ENCODE results near the gene LENG8. TPM values are rescaled to one million over a fixed set of nuclear protein-coding genes. Genes with fewer than 3 reads are reported as not detected.
"Not testable (repeated sequence)": the region's sequence is repeated elsewhere in the genome, so short reads cannot be mapped to it uniquely, and the experiment has no call there.

LENG8 gene
- total RNA-seq, 3 donors from 2014 or later = 157 to 214 (median 199) TPM

DNA sequence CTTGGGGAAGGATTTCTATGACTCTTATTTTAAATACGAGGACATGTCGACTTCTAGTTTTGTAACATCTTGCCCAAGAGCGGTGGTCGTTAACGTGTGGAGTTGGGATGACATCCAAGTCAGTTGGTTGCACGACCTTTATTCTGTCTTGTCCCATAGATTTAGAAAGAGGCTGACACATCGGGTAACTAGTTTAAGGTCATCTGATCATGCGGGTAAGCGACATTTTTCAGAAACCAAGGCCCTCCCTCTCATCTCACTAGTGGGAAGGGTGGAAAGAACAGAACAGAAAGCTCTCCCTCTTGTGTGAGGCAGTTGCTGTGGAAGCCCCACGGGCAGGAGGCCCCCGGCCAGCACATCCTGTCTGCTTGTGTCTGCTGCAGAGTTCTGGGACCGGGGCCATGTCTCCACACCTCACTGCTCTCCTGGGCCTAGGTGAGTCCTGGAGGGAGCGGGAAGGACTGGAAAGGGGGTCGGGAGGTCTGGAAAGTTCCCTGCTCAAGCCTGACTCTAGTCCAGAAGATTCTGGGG, 53.6 kb downstream of the LENG8 start, which contains the start of gene LAIR2:
LAIR2 (plus strand) TSS at position 314 of the 531 bp plus-strand sequence; CDS start at position 402, 88 bp downstream.
- H3K9me3 ChIP-seq = no peaks in the 10 kb centered on the region
- no peak within 1 kb of the TSS for H3K4me3 ChIP-seq
- H3K36me3 ChIP-seq (ENCODE audit: low read depth) = no peaks in the 10 kb centered on the region
- TF ChIP-seq, protein P1, sequence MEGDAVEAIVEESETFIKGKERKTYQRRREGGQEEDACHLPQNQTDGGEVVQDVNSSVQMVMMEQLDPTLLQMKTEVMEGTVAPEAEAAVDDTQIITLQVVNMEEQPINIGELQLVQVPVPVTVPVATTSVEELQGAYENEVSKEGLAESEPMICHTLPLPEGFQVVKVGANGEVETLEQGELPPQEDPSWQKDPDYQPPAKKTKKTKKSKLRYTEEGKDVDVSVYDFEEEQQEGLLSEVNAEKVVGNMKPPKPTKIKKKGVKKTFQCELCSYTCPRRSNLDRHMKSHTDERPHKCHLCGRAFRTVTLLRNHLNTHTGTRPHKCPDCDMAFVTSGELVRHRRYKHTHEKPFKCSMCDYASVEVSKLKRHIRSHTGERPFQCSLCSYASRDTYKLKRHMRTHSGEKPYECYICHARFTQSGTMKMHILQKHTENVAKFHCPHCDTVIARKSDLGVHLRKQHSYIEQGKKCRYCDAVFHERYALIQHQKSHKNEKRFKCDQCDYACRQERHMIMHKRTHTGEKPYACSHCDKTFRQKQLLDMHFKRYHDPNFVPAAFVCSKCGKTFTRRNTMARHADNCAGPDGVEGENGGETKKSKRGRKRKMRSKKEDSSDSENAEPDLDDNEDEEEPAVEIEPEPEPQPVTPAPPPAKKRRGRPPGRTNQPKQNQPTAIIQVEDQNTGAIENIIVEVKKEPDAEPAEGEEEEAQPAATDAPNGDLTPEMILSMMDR (IDR thresholded peaks at IDR 0.05) = no peak
- no peaks in the 10 kb centered on the region for H3K4me1 ChIP-seq (ENCODE audit: low read depth)
- no peak for DNase-seq
- no peak for ATAC-seq
- intact Hi-C loops (cut with DNase I, micrococcal nuclease) = no loop called here

DNA sequence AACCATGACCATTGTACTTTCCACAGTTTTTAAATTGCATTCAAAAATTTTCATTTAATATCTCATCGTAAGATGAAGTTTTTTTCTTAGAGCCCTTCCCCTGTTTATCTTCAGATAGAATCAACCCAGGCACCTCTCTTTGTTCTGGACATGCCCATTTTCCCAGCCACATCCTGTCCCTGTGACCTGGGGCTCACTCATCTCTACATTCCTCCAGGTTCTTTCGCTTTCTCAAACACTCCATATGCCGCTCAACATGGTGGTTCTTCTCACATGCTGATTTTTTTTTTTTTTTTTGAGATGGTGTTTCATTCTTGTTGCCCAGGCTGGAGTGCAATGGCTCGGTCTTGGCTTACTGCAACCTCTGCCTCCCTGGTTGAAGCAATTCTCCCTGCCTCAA, 56.5 kb downstream of the LENG8 start:
- H3K9me3 ChIP-seq; ATAC-seq; intact Hi-C loops (cut with DNase I, micrococcal nuclease); H3K4me1 ChIP-seq (ENCODE audit: low read depth); H3K36me3 ChIP-seq (ENCODE audit: low read depth); DNase-seq; H3K4me3 ChIP-seq: not testable (repeated sequence)

DNA sequence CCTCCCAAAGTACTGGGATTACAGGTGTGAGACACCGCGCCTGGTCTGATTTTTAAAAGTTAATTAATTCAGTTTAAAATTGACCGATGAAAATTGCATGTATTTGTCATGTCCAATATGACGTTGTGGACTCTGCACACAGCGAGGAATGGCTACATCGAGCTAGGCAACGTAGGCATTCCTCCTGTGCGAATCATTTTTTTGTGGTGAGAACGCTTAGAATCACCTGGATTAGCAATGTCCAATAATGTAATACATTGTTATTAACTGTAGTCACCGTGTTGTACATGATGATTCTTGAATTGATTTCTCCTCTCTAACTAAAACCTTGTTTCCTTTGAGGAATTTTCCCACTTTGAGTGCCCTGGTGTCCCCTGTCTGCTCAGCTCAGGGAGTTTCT, 57.1 kb downstream of the LENG8 start:
- TF ChIP-seq, protein P1 (IDR thresholded peaks at IDR 0.05) = no peak
- ATAC-seq (no peak), DNase-seq (no peak)
- intact Hi-C loops (cut with DNase I, micrococcal nuclease) = no loop called here
- H3K9me3 ChIP-seq = no peaks in the 10 kb centered on the region
- no peak overlapping the region for H3K4me3 ChIP-seq
- H3K4me1 ChIP-seq (ENCODE audit: low read depth) = no peaks in the 10 kb centered on the region
- H3K36me3 ChIP-seq (ENCODE audit: low read depth) = no peaks in the 10 kb centered on the region

DNA sequence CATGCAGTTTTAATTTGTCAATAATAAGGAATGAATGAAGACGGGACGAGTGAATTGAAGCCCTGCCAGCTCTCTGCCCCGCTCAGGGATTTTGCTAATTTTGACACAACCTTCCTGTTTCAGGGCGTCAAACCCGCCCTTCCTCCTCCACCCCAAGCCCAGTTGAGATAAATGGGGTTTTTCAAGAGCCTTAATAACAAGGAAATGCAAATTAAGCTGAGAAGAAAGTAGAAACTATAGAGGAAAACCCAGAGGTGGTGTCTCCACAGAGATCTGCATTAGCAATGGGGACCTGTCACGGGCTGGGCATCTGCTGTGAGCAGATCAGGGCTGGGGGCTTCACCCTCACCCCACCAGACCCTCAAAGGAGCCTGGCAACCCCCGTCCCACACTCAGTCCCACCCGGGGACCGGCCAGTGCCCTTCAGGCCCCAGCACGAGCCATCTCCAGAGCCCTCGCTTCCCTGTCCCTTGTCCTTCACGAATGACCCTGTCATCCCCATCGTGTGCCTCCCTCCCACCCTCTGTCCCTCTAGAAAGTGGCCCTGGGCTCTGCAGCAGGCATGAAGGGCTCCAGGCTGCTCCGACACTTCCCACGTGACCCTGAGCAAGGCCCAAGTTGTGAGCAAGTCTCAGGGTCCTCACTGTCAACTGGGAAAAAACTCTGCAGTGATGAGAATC, 58.2 kb downstream of the LENG8 start:
- DNase-seq; H3K4me3 ChIP-seq; H3K36me3 ChIP-seq (ENCODE audit: low read depth); H3K9me3 ChIP-seq; H3K4me1 ChIP-seq (ENCODE audit: low read depth); intact Hi-C loops (cut with DNase I, micrococcal nuclease): not testable (repeated sequence)
- ATAC-seq = peak; percentile 14

DNA sequence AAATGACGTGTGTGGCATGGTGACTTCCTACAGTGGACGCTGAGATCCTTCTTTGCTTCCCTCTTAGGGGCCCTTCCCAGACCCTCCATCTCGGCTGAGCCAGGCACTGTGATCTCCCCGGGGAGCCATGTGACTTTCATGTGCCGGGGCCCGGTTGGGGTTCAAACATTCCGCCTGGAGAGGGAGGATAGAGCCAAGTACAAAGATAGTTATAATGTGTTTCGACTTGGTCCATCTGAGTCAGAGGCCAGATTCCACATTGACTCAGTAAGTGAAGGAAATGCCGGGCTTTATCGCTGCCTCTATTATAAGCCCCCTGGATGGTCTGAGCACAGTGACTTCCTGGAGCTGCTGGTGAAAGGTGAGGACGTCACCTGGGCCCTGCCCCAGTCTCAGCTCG, 58.8 kb downstream of the LENG8 start:
- Histone ChIP-seq H3K36me3 (ENCODE audit: low read depth) (no peaks in the 10 kb centered on the region), H3K9me3 (no peaks in the 10 kb centered on the region), H3K4me1 (ENCODE audit: low read depth) (no peaks in the 10 kb centered on the region), H3K4me3 (no peak overlapping the region)
- intact Hi-C loops (cut with DNase I, micrococcal nuclease) = no loop called here
- no peak for ATAC-seq
- no peak for DNase-seq
- TF ChIP-seq, protein P1 (IDR thresholded peaks at IDR 0.05) = no peak

DNA sequence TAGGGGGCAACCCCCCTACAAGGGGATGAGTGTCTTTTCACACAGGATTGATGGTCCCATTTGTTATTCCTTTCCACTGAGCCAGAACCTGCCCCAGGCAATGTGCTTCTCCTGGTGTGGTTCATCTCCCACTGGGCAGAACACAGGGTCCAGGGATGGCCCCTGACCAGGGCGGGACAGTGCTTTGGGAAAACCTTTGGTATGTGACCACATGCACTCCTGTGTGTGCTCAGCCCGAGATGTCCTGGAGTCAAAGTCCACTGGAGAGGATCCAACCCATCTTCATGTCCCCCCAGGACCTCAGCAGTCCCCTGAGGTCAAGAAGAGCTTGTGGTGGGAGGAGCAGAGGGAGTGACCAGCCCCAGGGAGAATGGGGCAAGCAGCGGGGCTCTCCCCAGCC, 59.5 kb downstream of the LENG8 start:
- ATAC-seq; H3K9me3 ChIP-seq; H3K4me1 ChIP-seq (ENCODE audit: low read depth); intact Hi-C loops (cut with DNase I, micrococcal nuclease); DNase-seq; H3K4me3 ChIP-seq; H3K36me3 ChIP-seq (ENCODE audit: low read depth): not testable (repeated sequence)

DNA sequence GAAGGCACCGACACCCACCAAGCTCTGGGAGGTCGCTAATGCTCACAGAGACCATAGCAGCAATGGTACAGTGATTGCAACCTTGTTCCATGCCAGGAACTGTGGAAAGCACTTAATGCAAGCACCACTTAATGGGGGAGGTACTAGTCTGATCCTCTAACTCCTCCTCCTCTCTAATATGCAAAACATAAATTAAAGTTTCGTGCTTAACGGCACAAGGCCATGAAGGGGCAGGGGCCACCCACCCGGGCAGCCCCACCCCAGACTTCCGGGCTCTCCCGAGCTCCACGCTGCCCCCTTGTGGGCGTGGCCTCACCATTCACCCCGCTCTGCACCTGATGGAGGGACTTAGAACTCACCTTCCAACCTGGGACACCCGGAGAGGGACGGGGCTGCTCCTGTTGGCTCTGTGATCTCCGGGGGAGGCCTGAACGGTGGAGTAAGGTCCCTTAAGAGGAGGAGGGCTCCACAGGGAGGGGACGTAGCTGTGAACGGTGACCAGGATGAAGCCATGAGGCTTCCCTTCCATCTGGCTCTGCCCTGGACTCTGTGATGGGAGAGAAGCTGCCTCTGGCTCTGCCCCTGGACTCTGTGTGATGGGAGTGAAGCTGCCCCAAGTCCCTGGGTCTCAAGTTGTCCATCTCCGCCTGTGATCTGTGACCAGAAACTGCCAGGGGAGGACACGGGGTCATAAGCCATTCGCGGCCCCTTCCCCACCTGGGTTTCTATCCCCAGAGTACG, 60.4 kb downstream of the LENG8 start:
- H3K4me1 ChIP-seq (ENCODE audit: low read depth); H3K9me3 ChIP-seq; DNase-seq; H3K4me3 ChIP-seq; intact Hi-C loops (cut with DNase I, micrococcal nuclease); H3K36me3 ChIP-seq (ENCODE audit: low read depth): not testable (repeated sequence)
- ATAC-seq = peak; percentile 80

Other genes with a start within 250 kb of the LENG8 start
- 1,000 to 10,000 TPM in 2 of 3 donors, 100 to 1,000 TPM in 1; 873 to 1,110 (median 1,027) TPM for gene RPS9, start 248.3 kb upstream of the LENG8 start, total RNA-seq
- gene LILRB3, start 226.2 kb upstream of the LENG8 start, total RNA-seq = 1 to 10 TPM in 2 of 3 donors, under 1 TPM in 1; 0.67 to 7.7 (median 4.3) TPM
- 1 to 10 TPM in 2 of 3 donors, not detected in 1; 2.4 to 3.5 TPM for gene LILRA6, start 206.4 kb upstream of the LENG8 start, total RNA-seq
- gene LILRB5, start 191.9 kb upstream of the LENG8 start, total RNA-seq = 10 to 100 TPM in 2 of 3 donors, 1 to 10 TPM in 1; 5.4 to 17.5 (median 12.2) TPM
- 1 to 10 TPM; 1.2 to 9.6 (median 4.7) TPM for gene LILRB2, start 168.1 kb upstream of the LENG8 start, total RNA-seq
- 1 to 10 TPM in 2 of 3 donors, under 1 TPM in 1; 0.72 to 4.7 (median 1.8) TPM for gene LILRA5, start 136.0 kb upstream of the LENG8 start, total RNA-seq
- gene LILRA4, start 110.0 kb upstream of the LENG8 start, total RNA-seq = not detected
- 10 to 100 TPM in 2 of 3 donors, 1 to 10 TPM in 1; 5.4 to 26.7 (median 17.1) TPM for gene LAIR1, start 84.3 kb upstream of the LENG8 start, total RNA-seq
- gene TTYH1, start 33.7 kb upstream of the LENG8 start, total RNA-seq = 1 to 10 TPM in 2 of 3 donors, under 1 TPM in 1; 0.55 to 8.7 (median 1.3) TPM
- 10 to 100 TPM in 2 of 3 donors, 1 to 10 TPM in 1; 9.2 to 21.6 (median 20.9) TPM for gene LENG9, start 14.6 kb downstream of the LENG8 start, total RNA-seq
- 100 to 1,000 TPM; 130 to 446 (median 319) TPM for gene CDC42EP5, start 24.1 kb downstream of the LENG8 start, total RNA-seq
- not detected for gene LAIR2, start 53.6 kb downstream of the LENG8 start, total RNA-seq
- gene LILRA2, start 124.6 kb downstream of the LENG8 start, total RNA-seq = 1 to 10 TPM in 2 of 3 donors, under 1 TPM in 1; 0.20 to 4.9 (median 2.6) TPM
- gene LILRA1, start 144.4 kb downstream of the LENG8 start, total RNA-seq = 1 to 10 TPM in 1 of 3 donors, under 1 TPM in 2; 0.49 to 2.4 (median 0.76) TPM
- gene LILRB1, start 181.3 kb downstream of the LENG8 start, total RNA-seq = 10 to 100 TPM in 1 of 3 donors, 1 to 10 TPM in 2; 2.6 to 10.7 (median 4.9) TPM
- 1 to 10 TPM; 3.0 to 8.7 (median 6.4) TPM for gene LILRB4, start 213.8 kb downstream of the LENG8 start, total RNA-seq